Skeletal muscle tissue (tissue), 4 donors: ENCODE measurements around the gene CD300LD. TPM values are rescaled to one million over a fixed set of nuclear protein-coding genes. Genes with fewer than 3 reads are reported as not detected.

Experiments used
- H3K27ac ChIP-seq: one replicate; pipeline ENCODE4 v1.7.0; 2013; ENCODE audit warnings: mild to moderate bottlenecking, low read depth, low read length, inconsistent platforms
- H3K27me3 ChIP-seq, 3 donors: one replicate each; pipeline ENCODE4 v1.7.0; 2013; ENCODE audit warnings: low read length in 3 of 3; ENCODE audit not compliant: control insufficient read depth in 3 of 3, insufficient read depth in 3 of 3
- H3K36me3 ChIP-seq, 3 donors: one replicate each; pipeline ENCODE4 v1.7.0; 2013; ENCODE audit warnings: low read length in 3 of 3; ENCODE audit not compliant: control insufficient read depth in 3 of 3, insufficient read depth in 3 of 3
- H3K4me1 ChIP-seq, 3 donors: one replicate each; pipeline ENCODE4 v1.7.0; 2013; ENCODE audit warnings: low read length in 3 of 3, mild to moderate bottlenecking in 3 of 3; ENCODE audit not compliant: control insufficient read depth in 3 of 3, insufficient read depth in 3 of 3
- H3K4me3 ChIP-seq, 3 donors: one replicate each; pipeline ENCODE4 v1.7.0; 2013; ENCODE audit warnings: low read length in 3 of 3
- H3K9ac ChIP-seq, 3 donors: one replicate each; pipeline ENCODE4 v1.7.0; 2013; ENCODE audit warnings: low read length in 3 of 3, mild to moderate bottlenecking in 3 of 3, moderate library complexity in 2 of 3, low read depth in 1 of 3
- H3K9me3 ChIP-seq, 3 donors: one replicate each; pipeline ENCODE4 v1.7.0; 2013; ENCODE audit warnings: low read length in 3 of 3; ENCODE audit not compliant: control insufficient read depth in 3 of 3
- total RNA-seq: library from RNA; depleted of rRNA; stranded (reverse); fragments of >200 nt; gene quantifications from one replicate; pipeline ENCODE4 v1.2.3, GENCODE V29; 2014
- donor health status: Osteomylitis.

The CD300LD gene
- total RNA-seq, 1 donor from 2014 or later = not detected

- Histone ChIP-seq H3K27me3 (peaks cover 16 to 34% (median 20%) of the 10 kb centered on the region in 3 donors), H3K9me3 (no peaks in the 10 kb centered on the region), H3K4me1 (peaks cover 0 to 14% (median 0%) of the 10 kb centered on the region in 3 donors), H3K27ac (no peak overlapping the region), H3K4me3 (no peak overlapping the region), H3K9ac (no peak overlapping the region), H3K36me3 (no peaks in the 10 kb centered on the region)
Measured at GRCh38 chr17:74599023-74599399, 6.9 kb upstream of the CD300LD start.

- peaks cover 15 to 30% (median 16%) of the 10 kb centered on the region in 3 donors for H3K27me3 ChIP-seq
- H3K4me1 ChIP-seq = peaks cover 0 to 10% (median 0%) of the 10 kb centered on the region in 3 donors
Measured at GRCh38 chr17:74598346-74599022, 6.4 kb upstream of the CD300LD start.

GRCh38 chr17:74597069-74597790 lies 5.1 kb upstream of the CD300LD start:
- Histone ChIP-seq H3K9me3 (no peaks in the 10 kb centered on the region), H3K4me1 (peaks cover 0 to 10% (median 0%) of the 10 kb centered on the region in 3 donors), H3K4me3 (no peak overlapping the region), H3K27ac (no peak overlapping the region), H3K36me3 (no peaks in the 10 kb centered on the region), H3K9ac (no peak overlapping the region), H3K27me3 (peaks cover 16 to 22% (median 20%) of the 10 kb centered on the region in 3 donors)

More at GRCh38 chr17:74598346-74599022, 6.4 kb upstream of the CD300LD start:
- Histone ChIP-seq H3K27ac (no peak overlapping the region), H3K4me3 (no peak overlapping the region), H3K9me3 (no peaks in the 10 kb centered on the region), H3K36me3 (no peaks in the 10 kb centered on the region), H3K9ac (no peak overlapping the region)

- no peaks in the 10 kb centered on the region for H3K36me3 ChIP-seq
- no peak overlapping the region for H3K9ac ChIP-seq
- no peaks in the 10 kb centered on the region for H3K9me3 ChIP-seq
- H3K4me1 ChIP-seq = peaks cover 0 to 8% (median 0%) of the 10 kb centered on the region in 3 donors
- H3K27me3 ChIP-seq = peaks cover 9 to 17% (median 15%) of the 10 kb centered on the region in 3 donors
- H3K4me3 ChIP-seq = no peak overlapping the region
- no peak overlapping the region for H3K27ac ChIP-seq
Measured at GRCh38 chr17:74595037-74595750, 3.1 kb upstream of the CD300LD start.

- H3K9ac ChIP-seq = no peak overlapping the region
- no peak overlapping the region for H3K4me3 ChIP-seq
- peaks cover 0 to 7% (median 6%) of the 10 kb centered on the region in 3 donors for H3K27me3 ChIP-seq
Measured at GRCh38 chr17:74591503-74591902, 580 bp downstream of the CD300LD start.

GRCh38 chr17:74585711-74586110 lies 6.4 kb downstream of the CD300LD start:
- H3K9me3 ChIP-seq = no peaks in the 10 kb centered on the region
- peaks cover 0 to 10% (median 7%) of the 10 kb centered on the region in 3 donors for H3K4me1 ChIP-seq
- peak overlapping the region; percentile 65 for H3K27ac ChIP-seq
- peak overlapping the region in 2 of 3 donors; percentile 14 to 50 for H3K9ac ChIP-seq
- H3K4me3 ChIP-seq = peak overlapping the region in 1 of 3 donors; percentile 24
- H3K27me3 ChIP-seq = no peaks in the 10 kb centered on the region
- H3K36me3 ChIP-seq = no peaks in the 10 kb centered on the region

More at GRCh38 chr17:74591503-74591902, 580 bp downstream of the CD300LD start:
- Histone ChIP-seq H3K9me3 (no peaks in the 10 kb centered on the region), H3K27ac (no peak overlapping the region), H3K4me1 (no peaks in the 10 kb centered on the region), H3K36me3 (no peaks in the 10 kb centered on the region)

GRCh38 chr17:74584292-74585060 lies 7.6 kb downstream of the CD300LD start:
- Histone ChIP-seq H3K4me3 (peak overlapping the region in 1 of 3 donors; percentile 8), H3K4me1 (peaks cover 0 to 10% (median 7%) of the 10 kb centered on the region in 3 donors), H3K27ac (peak overlapping the region; percentile 65), H3K9ac (peak overlapping the region in 1 of 3 donors; percentile 50), H3K9me3 (no peaks in the 10 kb centered on the region), H3K27me3 (no peaks in the 10 kb centered on the region), H3K36me3 (no peaks in the 10 kb centered on the region)

- Histone ChIP-seq H3K27ac (no peak overlapping the region), H3K36me3 (no peaks in the 10 kb centered on the region), H3K9me3 (no peaks in the 10 kb centered on the region), H3K4me3 (no peak overlapping the region), H3K9ac (no peak overlapping the region), H3K27me3 (no peaks in the 10 kb centered on the region), H3K4me1 (peaks cover 0 to 10% (median 7%) of the 10 kb centered on the region in 3 donors)
Measured at GRCh38 chr17:74582633-74583032, 9.4 kb downstream of the CD300LD start.

GRCh38 chr17:74579900-74580299 lies 12.2 kb downstream of the CD300LD start:
- no peak overlapping the region for H3K9ac ChIP-seq
- no peaks in the 10 kb centered on the region for H3K4me1 ChIP-seq
- H3K27ac ChIP-seq = no peak overlapping the region
- no peaks in the 10 kb centered on the region for H3K9me3 ChIP-seq
- no peaks in the 10 kb centered on the region for H3K36me3 ChIP-seq
- H3K27me3 ChIP-seq = peaks cover 0 to 6% (median 0%) of the 10 kb centered on the region in 3 donors
- H3K4me3 ChIP-seq = no peak overlapping the region
